H54 (cell line): ENCODE data around the gene SDK1.

Experiments used
- DNase-seq: peaks from one replicate; pipeline ENCODE4 v3.0.0; 2011; ENCODE audit warnings: low spot score, mixed read lengths; ENCODE audit not compliant: insufficient read length
- FAIRE-seq: peaks from 3 replicates; lab custom pipeline; 2011; peaks lifted over from hg19 to GRCh38; lab: Jason Lieb, UNC
- POLR2A ChIP-seq: IDR thresholded peaks from 2 replicates; pipeline ENCODE4 v1.6.1; 2011; ENCODE audit warnings: low read depth, mild to moderate bottlenecking, low read length

Gene SDK1

DNA sequence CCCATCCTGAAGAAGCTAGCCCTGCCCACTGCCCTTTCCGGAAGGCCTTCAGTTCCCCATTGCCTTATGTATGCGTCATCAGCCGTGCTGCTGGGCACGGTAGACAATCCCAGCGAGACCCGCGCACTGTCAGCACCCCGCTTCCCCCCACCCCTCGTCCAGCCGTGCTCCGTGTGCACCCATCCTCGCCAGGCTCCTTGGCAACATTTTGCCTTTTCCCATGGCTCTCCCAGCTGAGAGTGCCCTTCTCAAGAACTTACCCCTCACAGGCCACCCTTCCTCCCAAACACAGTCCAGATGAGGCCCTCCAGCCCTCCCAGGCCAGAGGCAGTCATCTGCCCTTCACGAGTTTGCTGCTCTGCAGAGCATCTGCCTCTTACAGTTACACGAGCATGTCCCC lies 747.3 kb downstream of the SDK1 start:
- DNase-seq (no peak), FAIRE-seq (no peak)
- no peak for TF ChIP-seq POLR2A

- DNase-seq = no peak
- TF ChIP-seq POLR2A = no peak
- no peak for FAIRE-seq
Measured at GRCh38 chr7:4049202-4049601, 748.1 kb downstream of the SDK1 start.

DNA sequence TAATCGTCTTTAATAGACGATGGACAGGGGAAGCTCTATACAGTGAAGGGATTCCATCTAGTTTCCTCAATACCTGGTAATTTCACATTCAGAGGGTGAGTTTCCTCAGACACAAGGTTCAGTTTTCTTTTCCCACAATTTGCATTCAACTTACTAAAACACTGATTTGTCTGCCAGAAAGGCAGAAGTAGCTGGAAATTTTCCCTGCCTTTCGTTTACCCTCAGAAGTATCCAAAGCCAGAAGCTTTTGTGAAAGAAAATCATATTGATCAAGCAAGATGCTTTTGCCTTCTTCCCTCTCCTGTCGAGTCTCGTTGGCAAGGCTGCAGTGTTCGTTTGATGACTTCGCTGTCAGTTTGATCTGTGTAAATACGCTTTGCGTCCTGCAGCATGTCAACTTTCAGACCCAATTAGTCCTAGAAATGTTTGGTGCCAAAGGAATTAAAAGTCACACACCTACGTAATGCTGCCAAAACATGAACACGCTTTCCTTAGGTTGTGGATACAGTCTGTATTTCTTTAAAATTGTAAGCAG lies 749.1 kb downstream of the SDK1 start:
- DNase-seq = no peak
- TF ChIP-seq POLR2A = no peak
- no peak for FAIRE-seq

GRCh38 chr7:4051696-4052095 lies 750.6 kb downstream of the SDK1 start:
- DNase-seq = no peak
- FAIRE-seq = no peak
- TF ChIP-seq POLR2A = no peak

DNA sequence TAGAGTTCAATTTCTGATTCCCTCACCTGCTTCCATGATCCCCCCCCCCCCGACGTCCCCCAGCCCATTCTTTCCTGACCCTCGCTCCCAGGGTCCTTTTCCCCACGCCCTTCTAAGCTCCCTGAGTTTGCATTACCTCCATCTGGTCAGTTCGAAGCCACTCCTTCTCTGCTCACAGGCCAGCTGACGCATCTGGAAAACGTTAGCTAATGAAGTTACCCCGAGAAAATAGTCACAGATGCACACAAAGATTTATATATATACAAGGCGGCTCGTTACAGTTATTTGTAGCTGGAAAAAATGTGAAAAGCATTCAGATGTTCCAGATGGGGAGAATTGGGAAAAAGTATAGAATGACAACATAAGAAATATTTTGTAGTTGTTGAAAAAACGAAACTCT lies 751.1 kb downstream of the SDK1 start:
- no peak for TF ChIP-seq POLR2A
- FAIRE-seq = no peak
- no peak for DNase-seq

DNA sequence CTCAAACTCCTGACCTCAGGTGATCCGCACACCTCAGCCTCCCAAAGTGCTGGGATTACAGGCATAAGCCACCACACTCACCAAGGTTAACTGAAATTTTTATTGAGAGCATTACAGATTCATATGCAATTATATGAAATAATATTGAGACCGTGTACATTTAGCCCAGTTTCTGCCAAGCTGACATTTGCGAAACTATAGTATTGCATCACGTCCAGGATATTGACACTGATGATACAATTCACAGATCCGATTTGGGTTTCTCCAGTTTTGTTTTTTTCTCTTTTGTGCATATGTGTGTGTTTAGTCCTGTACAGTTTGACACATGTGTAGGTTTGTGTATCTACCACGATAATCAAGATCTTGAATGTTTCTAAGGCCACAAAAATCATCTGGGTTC lies 753.1 kb downstream of the SDK1 start:
- FAIRE-seq (no peak), DNase-seq (no peak)
- no peak for TF ChIP-seq POLR2A

DNA sequence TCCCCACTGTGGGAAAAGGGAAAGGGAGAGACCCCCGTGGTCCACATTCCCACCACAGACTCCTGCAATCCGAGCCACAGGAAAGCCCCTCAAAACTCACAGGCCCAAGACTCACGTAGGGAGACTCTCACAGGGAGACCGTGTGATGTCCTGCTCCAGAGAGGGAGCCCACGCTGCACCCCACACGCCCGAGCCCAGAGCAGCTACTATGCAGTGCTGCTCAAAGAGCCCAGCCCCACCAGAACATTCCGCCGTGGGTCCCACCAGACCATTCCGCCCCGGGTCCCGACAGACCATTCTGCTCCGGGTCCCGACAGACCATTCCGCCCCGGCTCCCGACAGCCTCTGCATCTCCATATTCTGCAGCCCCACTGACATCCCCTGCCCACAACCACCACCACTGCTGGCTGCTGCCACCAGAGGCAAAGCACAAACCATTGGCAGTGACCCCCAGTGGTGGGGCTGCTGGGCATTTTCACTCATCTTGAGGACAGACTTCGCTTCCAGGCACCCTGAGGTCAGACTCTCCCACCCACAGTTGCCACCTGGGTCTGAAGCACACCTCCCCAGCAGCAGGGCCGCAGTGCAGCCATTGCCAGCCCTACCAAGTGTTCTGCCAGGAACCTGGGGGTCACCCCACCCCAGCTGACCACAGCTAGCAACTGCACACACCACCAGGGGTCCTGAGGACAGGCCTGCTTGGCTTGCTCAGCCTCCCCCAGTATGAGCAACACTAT lies 755.7 kb downstream of the SDK1 start:
- TF ChIP-seq POLR2A = no peak
- DNase-seq (no peak), FAIRE-seq (no peak)

DNA sequence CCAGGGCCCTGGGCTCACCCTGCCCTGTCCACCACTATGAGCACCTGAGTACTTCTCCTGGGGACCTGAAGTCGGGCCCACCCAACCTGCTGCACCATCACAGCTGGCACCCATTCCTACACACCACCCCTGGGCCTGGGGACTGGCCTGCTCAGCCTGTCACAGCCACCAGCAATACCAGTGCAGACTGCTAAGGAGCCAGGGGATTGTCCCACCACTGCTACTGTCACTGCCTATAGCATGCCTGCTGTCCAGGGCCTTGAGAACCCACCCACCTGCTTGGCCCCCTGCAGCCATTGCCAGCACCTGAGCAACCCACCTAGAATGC lies 756.2 kb downstream of the SDK1 start:
- TF ChIP-seq POLR2A = no peak
- FAIRE-seq (no peak), DNase-seq (no peak)

DNA sequence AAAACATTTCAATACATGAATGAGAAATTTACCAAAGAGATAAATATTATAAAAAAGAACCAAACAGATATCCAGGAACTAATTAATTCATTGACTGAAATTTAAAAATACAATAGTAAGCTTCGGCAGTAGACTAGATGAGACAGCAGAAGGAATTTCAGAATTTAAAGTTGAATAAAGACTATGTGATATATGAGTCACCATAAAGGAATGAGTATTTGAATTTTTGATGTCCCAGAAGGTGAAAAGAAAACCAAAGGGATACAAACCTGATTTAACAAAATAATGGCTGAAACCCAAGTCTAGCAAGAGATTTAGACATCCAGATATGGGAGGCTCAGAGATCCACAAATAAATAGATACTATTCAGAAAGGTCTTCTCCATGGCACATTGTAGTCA lies 757.1 kb downstream of the SDK1 start:
- no peak for TF ChIP-seq POLR2A
- DNase-seq = peak; percentile 47
- peak; percentile 70 for FAIRE-seq

DNA sequence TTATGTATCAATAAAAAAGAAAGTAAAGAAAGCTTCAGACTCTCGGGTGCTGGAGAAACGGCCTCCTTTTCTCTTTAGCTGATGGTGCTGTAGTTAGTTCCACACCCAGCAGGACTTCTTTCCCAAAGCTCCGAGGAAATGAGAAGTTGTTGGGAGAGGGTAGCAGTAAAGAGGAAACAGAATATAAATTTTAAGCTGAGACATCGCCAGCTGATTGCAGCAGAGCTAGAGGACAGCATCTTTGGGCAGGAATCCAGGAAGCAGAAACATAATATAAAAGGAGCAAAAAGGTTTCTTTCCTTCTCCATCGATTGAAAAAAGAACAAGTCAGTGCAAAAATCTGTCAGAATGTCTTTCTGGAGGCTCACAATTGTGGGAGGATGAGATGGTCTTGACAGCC lies 764.1 kb downstream of the SDK1 start:
- no peak for FAIRE-seq
- TF ChIP-seq POLR2A = no peak

GRCh38 chr7:4066206-4066605 lies 765.2 kb downstream of the SDK1 start:
- FAIRE-seq = no peak
- no peak for DNase-seq
- no peak for TF ChIP-seq POLR2A

More for the DNA sequence above, 764.1 kb downstream of the SDK1 start:
- no peak for DNase-seq

GRCh38 chr7:4066626-4067475 lies 765.8 kb downstream of the SDK1 start:
- no peak for TF ChIP-seq POLR2A
- FAIRE-seq = no peak
- DNase-seq = no peak

DNA sequence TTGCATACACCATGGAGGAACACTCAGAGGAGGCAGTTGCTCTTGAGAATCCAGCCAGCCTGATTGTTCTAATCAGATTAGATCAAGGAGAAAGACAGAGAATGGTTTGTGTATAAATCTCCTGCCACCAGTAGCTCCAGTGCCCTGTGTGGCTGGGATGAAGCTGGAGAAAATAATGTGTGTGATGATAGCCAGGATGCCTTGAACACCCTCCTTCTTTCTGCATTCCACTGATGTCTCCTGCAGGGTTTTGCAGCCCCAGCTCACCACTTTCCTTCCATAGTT lies 766.4 kb downstream of the SDK1 start:
- FAIRE-seq (no peak), DNase-seq (no peak)
- no peak for TF ChIP-seq POLR2A

- FAIRE-seq (no peak), DNase-seq (no peak)
- TF ChIP-seq POLR2A = no peak
Measured at GRCh38 chr7:4067874-4068273, 766.8 kb downstream of the SDK1 start.

DNA sequence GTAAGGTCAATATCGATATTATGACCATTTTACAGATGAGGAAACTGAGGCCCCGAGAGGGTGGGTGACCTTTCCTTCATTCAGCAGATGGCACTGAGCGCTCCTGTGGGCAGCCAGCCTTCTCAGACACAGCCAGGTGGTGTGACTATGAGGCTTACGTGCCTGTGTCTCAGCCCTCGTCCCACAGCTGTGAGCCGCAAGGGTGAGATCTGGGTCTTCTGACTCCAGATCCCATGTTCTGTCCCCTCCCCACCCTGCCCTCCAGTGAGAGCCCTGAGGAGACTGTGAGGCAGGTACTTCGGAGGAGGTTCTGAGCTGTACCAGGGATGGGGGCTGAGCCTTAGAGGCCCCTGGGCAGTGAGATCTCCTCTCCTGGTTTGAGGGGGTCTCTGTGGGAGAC lies 767.2 kb downstream of the SDK1 start:
- FAIRE-seq (no peak), DNase-seq (no peak)
- no peak for TF ChIP-seq POLR2A
